ENCODE measurements around the gene LRRC71. TPM values are rescaled to one million over a fixed set of nuclear protein-coding genes. Genes with fewer than 3 reads are reported as not detected.
A peak's percentile ranks its signal among the peaks of the same experiment; 100 is the strongest.

LRRC71 gene
- not detected for total RNA-seq

- no peaks in the 10 kb centered on the region for H3K9me3 ChIP-seq
- no peak for TF ChIP-seq POLR2A (IDR thresholded peaks at IDR 0.05)
- TF ChIP-seq CTCF (IDR thresholded peaks at IDR 0.05) = peak; percentile 63 to 89 (median 77)
- H3K27ac ChIP-seq = no peak within 1 kb of the TSS
- WGBS, 2 donors = 4 to 6% methylated on average over 30 to 67 of the region's 71 CpGs
- H3K4me1 ChIP-seq = peaks cover 21% of the 10 kb centered on the region
- no peaks in the 10 kb centered on the region for H3K36me3 ChIP-seq (replicated peaks in 1 of 2; ENCODE audit: insufficient read depth in 1 of 2, low read depth in 2 of 2)
- H3K27me3 ChIP-seq = peaks cover 0 to 22% of the 10 kb centered on the region in 2 donors
- ATAC-seq (peak; percentile 88), DNase-seq (peak; percentile 70 to 79 (median 72))
- intact Hi-C loops (cut with DNase I) = no loop called here
- no peak within 1 kb of the TSS for H3K4me3 ChIP-seq
Measured at GRCh38 chr1:156920233-156921052, at the start of gene LRRC71. Gene LRRC71, plus strand, starts transcription at chr1:156920632. Its CDS starts 172 bp downstream, at chr1:156920804.

GRCh38 chr1:156873659-156874058 lies 46.8 kb upstream of the LRRC71 start:
- Histone ChIP-seq H3K4me3 (no peak overlapping the region), H3K27ac (no peak overlapping the region), H3K9me3 (no peaks in the 10 kb centered on the region), H3K27me3 (no peaks in the 10 kb centered on the region), H3K36me3 (replicated peaks in 1 of 2; ENCODE audit: insufficient read depth in 1 of 2, low read depth in 2 of 2) (no peaks in the 10 kb centered on the region), H3K4me1 (no peaks in the 10 kb centered on the region)
- WGBS, 2 donors = 87 to 88% methylated on average over 5 to 18 of the region's 18 CpGs
- intact Hi-C loops (cut with DNase I) = no loop called here
- ATAC-seq = no peak
- no peak for DNase-seq
- no peak for TF ChIP-seq POLR2A (IDR thresholded peaks at IDR 0.05)
- no peak for TF ChIP-seq CTCF (IDR thresholded peaks at IDR 0.05)

GRCh38 chr1:156874142-156874541 lies 46.3 kb upstream of the LRRC71 start:
- no peak for TF ChIP-seq CTCF (IDR thresholded peaks at IDR 0.05)
- TF ChIP-seq POLR2A (IDR thresholded peaks at IDR 0.05) = no peak
- ATAC-seq (no peak), DNase-seq (no peak)
- Histone ChIP-seq H3K36me3 (replicated peaks in 1 of 2; ENCODE audit: insufficient read depth in 1 of 2, low read depth in 2 of 2) (no peaks in the 10 kb centered on the region), H3K4me3 (no peak overlapping the region), H3K27ac (no peak overlapping the region), H3K4me1 (no peaks in the 10 kb centered on the region), H3K9me3 (no peaks in the 10 kb centered on the region), H3K27me3 (no peaks in the 10 kb centered on the region)
- WGBS, 2 donors = 68 to 78% methylated on average over 5 of the region's 5 CpGs
- intact Hi-C loops (cut with DNase I) = no loop called here

- intact Hi-C loops (cut with DNase I) = no loop called here
Measured at GRCh38 chr1:156874572-156875340, 45.7 kb upstream of the LRRC71 start.

More at GRCh38 chr1:156874572-156875340, 45.7 kb upstream of the LRRC71 start:
- DNase-seq (no peak), ATAC-seq (no peak)
- Histone ChIP-seq H3K27ac (no peak overlapping the region), H3K27me3 (no peaks in the 10 kb centered on the region), H3K36me3 (replicated peaks in 1 of 2; ENCODE audit: insufficient read depth in 1 of 2, low read depth in 2 of 2) (no peaks in the 10 kb centered on the region), H3K4me3 (no peak overlapping the region), H3K4me1 (no peaks in the 10 kb centered on the region), H3K9me3 (no peaks in the 10 kb centered on the region)
- WGBS, 2 donors = 81 to 87% methylated on average over 14 to 16 of the region's 16 CpGs
- TF ChIP-seq CTCF (IDR thresholded peaks at IDR 0.05) (no peak), POLR2A (IDR thresholded peaks at IDR 0.05) (no peak)

Data from body of pancreas (tissue), 4 donors.